Measurements from ENCODE around the gene WAC.
A peak's percentile ranks its signal among the peaks of the same experiment; 100 is the strongest.
"Not testable (repeated sequence)": the region's sequence is repeated elsewhere in the genome, so short reads cannot be mapped to it uniquely, and the experiment has no call there.

The WAC gene

GRCh38 chr10:28606568-28606967 is 73.7 kb downstream of the WAC start:
- no peak for DNase-seq (ENCODE audit: low read depth in 3 of 3)

- not testable (repeated sequence) for DNase-seq (ENCODE audit: low read depth in 3 of 3)
These were observed 76.7 kb downstream of the WAC start for GRCh38 chr10:28609636-28610035.

- no peak for DNase-seq (ENCODE audit: low read depth in 3 of 3)
These were observed 80.0 kb downstream of the WAC start for GRCh38 chr10:28612877-28613276.

DNA sequence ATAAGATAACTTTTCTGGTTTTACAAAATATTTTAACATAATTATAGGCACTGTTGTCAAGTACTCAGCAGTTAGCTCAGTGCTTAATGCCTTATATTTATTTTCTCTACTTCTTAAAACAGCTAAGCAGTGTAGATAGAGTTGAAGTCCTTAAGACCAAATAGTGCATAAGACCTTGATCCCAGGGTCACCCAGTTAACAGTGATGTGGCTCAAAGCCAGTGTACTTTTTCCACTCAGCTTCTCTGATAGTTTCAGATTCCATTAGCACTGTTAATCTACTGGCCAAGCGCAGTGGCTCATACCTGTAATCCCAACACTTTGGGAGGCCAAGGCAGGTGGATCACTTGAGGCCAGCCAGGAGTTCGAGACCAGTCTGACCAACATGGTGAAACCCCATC is 83.6 kb downstream of the WAC start:
- no peak for DNase-seq (ENCODE audit: low read depth in 3 of 3)

GRCh38 chr10:28619455-28619854 is 86.5 kb downstream of the WAC start:
- no peak for DNase-seq (ENCODE audit: low read depth in 3 of 3)

GRCh38 chr10:28620251-28620650 is 87.3 kb downstream of the WAC start:
- no peak for DNase-seq (ENCODE audit: low read depth in 3 of 3)

DNA sequence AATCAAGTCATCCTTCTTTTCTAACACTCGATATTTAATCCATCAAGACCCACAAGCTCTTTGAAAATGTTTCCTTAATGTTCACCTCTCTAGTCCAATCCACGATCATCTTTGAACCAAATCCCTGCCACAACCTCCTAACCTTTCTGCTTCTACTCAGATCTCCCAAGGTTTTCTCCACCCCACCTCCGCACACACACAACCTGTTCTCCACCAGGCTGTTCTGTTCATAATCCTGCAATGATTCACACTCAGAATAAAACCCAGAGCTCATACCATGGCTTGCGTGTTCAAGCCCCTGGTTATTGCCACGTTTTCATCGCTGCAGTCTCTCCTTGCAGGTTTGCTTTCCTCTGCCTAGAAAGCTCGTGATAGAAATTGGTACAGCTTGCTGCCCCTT is 90.6 kb downstream of the WAC start:
- no peak for DNase-seq (ENCODE audit: low read depth in 3 of 3)

DNA sequence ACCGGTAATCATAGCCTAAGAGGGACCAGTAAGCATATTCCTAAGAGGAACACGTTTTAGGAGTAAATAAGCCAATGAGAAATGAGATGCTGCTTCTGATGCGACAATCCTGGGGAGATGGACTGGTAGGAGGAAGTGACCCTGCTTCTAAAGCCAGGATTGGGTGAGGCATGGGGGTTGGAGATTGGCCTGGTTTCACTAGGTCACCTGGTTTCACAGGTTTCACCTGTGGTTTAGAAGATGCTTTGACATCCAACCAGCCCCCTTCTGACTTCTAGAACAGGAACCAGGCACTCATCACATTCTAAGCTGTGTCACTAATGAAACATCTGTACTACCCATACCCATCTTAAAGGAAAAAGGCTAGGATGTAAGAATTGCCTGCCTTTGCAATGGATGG is 91.4 kb downstream of the WAC start:
- DNase-seq (ENCODE audit: low read depth in 3 of 3) = no peak

DNA sequence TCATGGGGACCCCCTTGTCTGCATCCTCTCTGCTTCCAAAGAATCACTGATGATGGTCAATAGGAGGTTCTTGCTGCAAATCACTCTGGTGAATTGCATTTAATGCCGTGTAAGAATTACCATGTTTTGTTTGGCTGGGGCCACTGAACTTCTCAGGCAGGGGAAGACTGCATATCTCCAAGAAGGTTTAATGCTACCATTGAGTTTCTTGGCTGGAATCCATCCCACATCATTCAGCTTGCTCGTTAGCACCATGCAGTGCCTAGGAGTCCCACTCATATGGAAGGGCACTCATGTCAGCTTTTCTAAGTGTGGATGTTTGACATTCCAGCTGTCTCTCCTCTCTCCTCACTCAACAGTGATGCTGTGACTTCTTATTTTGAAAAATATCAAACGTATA is 94.2 kb downstream of the WAC start:
- DNase-seq (ENCODE audit: low read depth in 3 of 3) = no peak

- peak; percentile 37 to 66 (median 54) for DNase-seq (ENCODE audit: low read depth in 3 of 3)
These were observed 95.4 kb downstream of the WAC start for GRCh38 chr10:28628184-28628893.

DNA sequence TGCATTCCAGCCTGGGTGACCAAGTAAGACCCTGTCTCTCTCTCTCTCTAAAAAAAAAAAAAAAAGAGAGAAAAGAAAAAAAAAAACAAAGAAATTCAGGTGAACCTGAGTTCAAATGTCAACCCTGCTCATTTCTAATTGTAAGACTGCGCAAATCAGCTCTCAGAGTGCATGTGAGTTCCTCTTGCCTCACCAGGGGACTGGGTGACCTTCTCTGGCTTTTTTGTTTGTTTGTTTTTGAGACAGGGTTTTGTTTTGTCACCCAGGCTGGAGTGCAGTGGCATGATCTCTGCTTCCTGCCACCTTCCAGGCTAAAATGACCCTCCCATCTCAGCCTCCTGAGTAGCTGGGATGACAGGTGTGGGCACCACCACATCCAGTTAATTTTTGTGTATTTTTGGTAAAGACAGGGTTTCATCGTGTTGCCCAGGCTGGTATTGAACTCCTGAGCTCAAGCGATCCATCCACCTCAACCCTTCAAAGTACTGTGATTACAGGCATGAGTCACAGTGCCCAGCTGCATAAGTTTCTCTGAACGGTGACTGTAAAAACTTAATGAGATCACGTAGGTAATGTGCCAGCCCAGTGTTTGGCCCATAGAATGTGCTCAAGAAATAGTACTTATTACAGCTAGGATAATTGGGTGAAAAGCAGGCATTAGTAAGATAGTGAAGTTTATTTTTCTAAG is 99.1 kb downstream of the WAC start:
- no peak for DNase-seq (ENCODE audit: low read depth in 3 of 3)

GRCh38 chr10:28632584-28632945 is 99.6 kb downstream of the WAC start:
- no peak for DNase-seq (ENCODE audit: low read depth in 3 of 3)

DNA sequence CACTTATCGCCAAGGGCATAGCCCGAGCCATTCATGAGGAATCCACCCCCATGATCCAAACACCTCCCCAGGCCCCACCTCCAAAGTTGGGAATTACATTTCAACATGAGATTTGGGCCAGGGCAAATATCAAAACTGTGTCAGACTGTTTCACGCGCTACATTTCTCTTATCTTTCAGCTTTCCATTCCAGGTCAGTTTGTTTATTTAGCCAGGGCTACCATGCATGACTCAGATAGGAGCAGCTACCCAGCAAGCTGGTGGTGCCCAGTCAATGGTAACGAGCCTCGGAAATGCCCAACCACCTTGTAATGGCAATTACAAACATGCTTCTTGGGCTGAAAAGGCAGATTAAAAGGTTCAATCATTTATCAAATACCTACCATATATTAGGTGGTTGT is 100.8 kb downstream of the WAC start:
- DNase-seq (ENCODE audit: low read depth in 3 of 3) = no peak

GRCh38 chr10:28637346-28637745 is 104.4 kb downstream of the WAC start:
- DNase-seq (ENCODE audit: low read depth in 3 of 3) = no peak

- DNase-seq (ENCODE audit: low read depth in 3 of 3) = no peak
These were observed 105.5 kb downstream of the WAC start for GRCh38 chr10:28638392-28638791.

- no peak for DNase-seq (ENCODE audit: low read depth in 3 of 3)
These were observed 107.6 kb downstream of the WAC start for GRCh38 chr10:28640551-28640950.

- DNase-seq (ENCODE audit: low read depth in 3 of 3) = no peak
These were observed 111.7 kb downstream of the WAC start for GRCh38 chr10:28644647-28645046.

DNA sequence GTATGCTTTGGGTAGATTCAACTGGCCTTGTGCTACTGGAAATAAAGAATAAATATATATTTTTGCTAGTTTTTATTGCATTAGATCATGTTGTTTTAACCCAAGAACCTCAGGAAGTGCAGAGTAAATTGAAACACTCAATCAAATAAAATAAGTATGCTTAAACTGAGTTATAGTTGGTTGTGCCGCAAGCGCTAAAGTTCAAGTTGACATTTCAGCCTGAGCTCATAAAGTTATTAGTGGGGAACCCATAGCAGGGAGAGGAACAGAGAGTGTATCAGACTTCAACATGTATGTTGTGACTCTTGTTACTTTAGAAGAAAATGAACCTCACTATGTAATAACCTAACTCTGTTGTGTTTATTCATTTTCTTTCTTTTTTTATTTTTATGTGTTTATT is 119.2 kb downstream of the WAC start:
- no peak for DNase-seq (ENCODE audit: low read depth in 3 of 3)

- DNase-seq (ENCODE audit: low read depth in 3 of 3) = no peak
These were observed 119.8 kb downstream of the WAC start for GRCh38 chr10:28652703-28653102.

DNA sequence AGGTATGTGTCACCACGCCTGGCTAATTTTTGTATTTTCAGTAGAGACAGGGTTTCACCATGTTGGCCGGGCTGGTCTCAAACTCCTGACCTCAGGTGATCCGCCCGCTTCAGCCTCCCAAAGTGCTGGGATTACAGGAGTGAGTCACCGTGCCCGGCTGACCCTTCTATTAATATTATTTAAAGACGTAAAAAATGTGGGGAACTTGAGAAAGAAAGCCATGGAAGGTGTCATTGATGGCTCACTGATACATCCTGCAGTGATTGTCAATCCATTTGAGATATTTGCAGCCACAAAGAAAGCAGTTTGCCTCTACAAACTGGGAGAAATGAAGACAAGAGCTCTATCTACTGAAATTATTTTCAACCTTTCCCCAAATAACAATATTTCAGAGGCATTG is 125.9 kb downstream of the WAC start:
- not testable (repeated sequence) for DNase-seq (ENCODE audit: low read depth in 3 of 3)

DNA sequence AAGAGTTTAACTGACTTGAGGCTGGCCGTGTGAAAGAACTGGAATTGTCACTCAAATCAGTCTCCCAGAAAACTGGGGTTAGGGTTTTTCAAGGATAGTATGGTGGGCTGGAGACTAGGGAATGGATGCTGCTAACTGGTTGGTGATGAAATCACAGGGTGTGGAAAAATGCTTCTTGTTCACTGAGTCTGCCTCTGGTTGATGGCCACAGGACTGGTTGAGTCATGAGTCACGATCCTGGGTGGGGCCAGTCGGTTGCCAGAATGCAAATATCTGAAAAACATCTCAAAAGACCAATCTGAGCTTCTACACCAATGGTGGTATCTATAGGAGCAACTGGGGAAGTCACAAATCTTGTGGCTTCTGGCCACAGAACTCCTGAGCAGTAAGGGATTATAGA is 128.1 kb downstream of the WAC start:
- DNase-seq (ENCODE audit: low read depth in 3 of 3) = no peak

GRCh38 chr10:28663576-28664368 is 130.9 kb downstream of the WAC start:
- peak in 2 of 3 donors; percentile 47 to 50 for DNase-seq (ENCODE audit: low read depth in 3 of 3)

DNA sequence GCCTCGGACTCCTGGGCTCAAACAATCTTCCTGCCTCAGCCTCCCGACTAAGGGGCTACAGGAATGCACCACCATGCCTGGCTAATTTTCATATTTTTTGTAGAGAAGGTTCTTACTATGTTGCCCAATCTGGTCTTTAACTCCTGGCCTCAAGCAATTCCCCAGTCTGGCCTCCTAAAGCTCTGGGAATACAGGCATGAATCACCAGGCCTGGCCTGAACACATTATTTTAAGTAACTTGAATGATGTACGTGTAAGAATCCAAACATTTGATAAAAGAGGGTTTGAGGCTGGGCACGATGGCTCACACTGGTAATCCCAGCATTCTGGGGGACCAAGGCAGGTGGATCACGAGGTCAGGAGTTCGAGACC is 131.4 kb downstream of the WAC start:
- no peak for DNase-seq (ENCODE audit: low read depth in 3 of 3)

All from stimulated activated CD4-positive, alpha-beta T cell treated with anti-CD3 and anti-CD28 coated beads, TNF-alpha, amount 100 ng/mL, for 48 hours (primary cell).